Measurements from ENCODE around the gene STIMATE. TPM values are rescaled to one million over a fixed set of nuclear protein-coding genes. Genes with fewer than 3 reads are reported as not detected.

Gene STIMATE
- total RNA-seq, 1 donor from 2014 or later, result 28.8 TPM

- DNase-seq (ENCODE audit: low spot score in 2 of 2, unreplicated experiment in 2 of 2), result no peak
- no peaks in the 10 kb centered on the region for H3K9me3 Mint-ChIP-seq
- H3K4me3 Mint-ChIP-seq, result no peak overlapping the region
- no peak for TF ChIP-seq CTCF (IDR thresholded peaks at IDR 0.05; ENCODE audit: unreplicated experiment)
- no peaks in the 10 kb centered on the region for H3K4me1 Mint-ChIP-seq
- H3K36me3 Mint-ChIP-seq, result no peaks in the 10 kb centered on the region
- peaks cover 12% of the 10 kb centered on the region for H3K27me3 Mint-ChIP-seq (ENCODE audit: low read depth)
- H3K27ac Mint-ChIP-seq, result no peak overlapping the region
Measured at GRCh38 chr3:52787672-52788625, 109.4 kb downstream of the STIMATE start.

GRCh38 chr3:52787246-52787645, 110.1 kb downstream of the STIMATE start:
- no peak overlapping the region for H3K4me3 Mint-ChIP-seq
- no peak for TF ChIP-seq CTCF (IDR thresholded peaks at IDR 0.05; ENCODE audit: unreplicated experiment)
- peaks cover 19% of the 10 kb centered on the region for H3K27me3 Mint-ChIP-seq (ENCODE audit: low read depth)
- DNase-seq (ENCODE audit: low spot score in 2 of 2, unreplicated experiment in 2 of 2), result no peak
- no peaks in the 10 kb centered on the region for H3K9me3 Mint-ChIP-seq
- no peaks in the 10 kb centered on the region for H3K36me3 Mint-ChIP-seq
- no peak overlapping the region for H3K27ac Mint-ChIP-seq
- H3K4me1 Mint-ChIP-seq, result no peaks in the 10 kb centered on the region

Small RNA genes within 50 kb of the gene (microRNA-seq; reads per million reads assigned to microRNA genes)
- gene MIR8064, result not detected

Other genes starting within 250 kb of the STIMATE start
- 90.1 to 92.4 TPM (median 91.2 TPM) in 3 replicates for gene PBRM1, start 211.6 kb downstream of the STIMATE start, total RNA-seq
- gene GNL3, start 211.5 kb downstream of the STIMATE start, total RNA-seq, result 105 to 120 TPM (median 116 TPM) in 3 replicates
- 73.0 to 79.2 TPM (median 76.2 TPM) in 3 replicates for gene GLT8D1, start 191.8 kb downstream of the STIMATE start, total RNA-seq
- gene SPCS1, start 191.4 kb downstream of the STIMATE start, total RNA-seq, result 81.9 to 82.7 TPM (median 82.5 TPM) in 3 replicates
- gene NEK4, start 126.6 kb downstream of the STIMATE start, total RNA-seq, result 32.3 to 33.5 TPM (median 32.9 TPM) in 3 replicates
- not detected in 3 replicates for gene ITIH1, start 119.9 kb downstream of the STIMATE start, total RNA-seq
- gene ITIH3, start 102.8 kb downstream of the STIMATE start, total RNA-seq, result 22.4 to 25.0 TPM (median 23.1 TPM) in 3 replicates
- gene ITIH4, start 66.9 kb downstream of the STIMATE start, total RNA-seq, result 12.0 to 13.9 TPM (median 13.5 TPM) in 3 replicates
- gene MUSTN1, start 62.5 kb downstream of the STIMATE start, total RNA-seq, result 1.0 to 2.1 TPM in 2 of 3 replicates, not detected in the other
- gene SFMBT1, start 148.5 kb upstream of the STIMATE start, total RNA-seq, result 4.1 to 5.4 TPM (median 4.4 TPM) in 3 replicates
- 27.7 to 30.4 TPM (median 28.3 TPM) in 3 replicates for gene RFT1, start 232.9 kb upstream of the STIMATE start, total RNA-seq